UCSD-AML1 (cell line): Measurements from ENCODE around the gene FAM114A2.
"Not testable (repeated sequence)": the region's sequence is repeated elsewhere in the genome, so short reads cannot be mapped to it uniquely, and the experiment has no call there.

Experiments
- DNase-seq: peaks from one replicate; lab custom pipeline; 2025; ENCODE audit not compliant: unreplicated experiment; lab: John Stamatoyannopoulos, UW

The FAM114A2 gene

GRCh38 chr5:154049636-154050035 is 10.9 kb upstream of the FAM114A2 start:
- DNase-seq = no peak

GRCh38 chr5:154047324-154047723 is 8.6 kb upstream of the FAM114A2 start:
- no peak for DNase-seq

DNA sequence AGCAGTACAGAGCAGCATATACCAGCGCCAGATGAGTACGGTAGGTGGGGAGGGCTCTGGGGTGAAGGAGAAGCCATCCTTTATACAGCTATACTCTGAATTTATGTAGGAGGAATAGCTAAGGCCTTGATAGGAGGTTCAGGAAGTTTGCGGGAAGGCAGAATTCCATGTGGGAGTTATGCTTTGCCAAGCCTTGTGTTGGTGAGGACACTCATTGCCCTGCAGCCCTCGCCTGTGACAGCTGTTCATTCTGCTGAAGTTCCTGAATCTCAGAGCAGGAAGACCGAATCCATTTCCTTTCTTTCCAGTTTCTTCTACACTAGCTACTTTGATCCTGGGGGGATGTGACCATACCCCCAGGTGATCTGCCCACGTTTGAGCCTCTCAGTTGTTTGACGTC is 7.8 kb upstream of the FAM114A2 start:
- DNase-seq = no peak

DNA sequence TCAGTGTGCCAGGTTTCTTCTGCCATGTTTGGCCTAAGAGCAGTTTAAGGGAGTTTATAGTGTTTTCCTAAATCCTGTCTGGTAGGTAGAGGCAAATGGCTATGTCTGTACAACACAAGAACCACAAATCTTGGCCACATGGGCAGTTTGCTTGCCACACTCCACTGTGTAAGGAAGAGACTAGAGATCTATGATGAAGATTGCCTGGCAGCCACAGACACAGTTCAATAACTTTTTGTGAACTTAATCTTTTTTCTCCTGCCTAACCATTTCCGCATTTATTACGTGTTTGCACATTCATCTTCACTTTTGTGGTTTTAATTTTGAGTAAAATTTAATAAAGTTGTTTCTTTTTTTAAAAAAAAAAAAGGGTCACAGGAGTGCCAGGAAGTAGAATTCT is 5.9 kb upstream of the FAM114A2 start:
- no peak for DNase-seq

DNA sequence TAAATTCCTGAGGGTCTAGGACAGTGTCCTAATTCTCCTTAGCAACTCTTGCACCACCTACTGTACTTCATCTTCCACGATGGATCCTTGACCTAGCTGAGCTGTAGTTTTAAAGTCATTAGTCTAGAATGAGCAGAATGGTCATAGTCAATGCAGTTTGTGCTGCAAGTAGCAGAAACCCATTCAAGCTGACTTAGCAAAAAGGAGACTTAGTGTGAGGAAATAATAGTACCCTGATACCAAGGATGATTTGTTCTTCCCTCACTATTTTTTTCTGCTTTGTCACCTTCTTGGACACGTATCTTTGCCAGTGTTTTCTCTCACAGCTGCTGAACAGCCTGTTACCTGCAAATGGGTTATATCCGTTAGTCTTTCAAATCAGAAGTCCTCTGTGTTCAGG is 5.4 kb upstream of the FAM114A2 start:
- DNase-seq = no peak

DNA sequence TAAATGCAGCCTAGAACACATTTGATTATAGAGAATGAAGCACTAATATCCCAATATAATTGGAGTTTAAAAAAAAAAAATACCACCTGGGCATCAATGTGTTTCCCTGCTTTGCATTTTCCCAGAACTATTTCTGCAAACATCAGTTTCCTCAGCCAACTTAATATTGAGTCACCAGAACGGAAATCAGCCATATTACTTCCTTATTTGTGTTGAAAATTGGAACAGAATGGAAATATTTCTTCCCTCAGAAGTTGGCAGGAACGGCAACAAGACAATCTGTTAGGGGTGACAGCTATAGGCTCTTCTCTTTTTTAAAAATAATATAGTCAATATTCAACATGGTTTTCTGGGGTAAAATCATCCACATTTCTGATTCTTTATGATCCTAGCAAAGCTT is 4.1 kb upstream of the FAM114A2 start:
- no peak for DNase-seq

DNA sequence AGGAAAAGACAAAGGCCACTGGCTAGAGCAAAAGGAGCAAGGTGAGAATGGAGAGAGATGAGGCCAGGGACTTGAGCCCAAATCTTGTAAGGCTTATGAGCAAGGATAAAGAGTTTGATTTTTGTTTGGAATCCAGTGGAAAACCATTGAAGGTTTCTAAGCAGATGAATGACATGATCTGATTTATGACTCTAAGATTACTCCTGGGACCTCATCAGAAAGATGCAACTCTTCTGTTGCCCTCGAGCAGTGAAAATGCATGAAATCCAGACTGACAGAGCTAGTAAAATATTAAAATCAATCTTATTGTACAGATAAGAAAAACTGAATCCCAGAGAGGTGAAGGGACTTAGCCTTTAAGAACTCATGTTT is 734 bp upstream of the FAM114A2 start:
- DNase-seq = no peak

- peak; percentile 66 for DNase-seq
Measured at GRCh38 chr5:154038261-154038706, 426 bp downstream of the FAM114A2 start.

- no peak for DNase-seq
Measured at GRCh38 chr5:154034944-154035343, 3.8 kb downstream of the FAM114A2 start.

GRCh38 chr5:154031937-154032489 is 6.7 kb downstream of the FAM114A2 start:
- no peak for DNase-seq

- no peak for DNase-seq
Measured at GRCh38 chr5:154025951-154026350, 12.8 kb downstream of the FAM114A2 start.

- DNase-seq = not testable (repeated sequence)
Measured at GRCh38 chr5:154018919-154019318, 19.8 kb downstream of the FAM114A2 start.

- DNase-seq = no peak
Measured at GRCh38 chr5:154015071-154015693, 23.5 kb downstream of the FAM114A2 start.

DNA sequence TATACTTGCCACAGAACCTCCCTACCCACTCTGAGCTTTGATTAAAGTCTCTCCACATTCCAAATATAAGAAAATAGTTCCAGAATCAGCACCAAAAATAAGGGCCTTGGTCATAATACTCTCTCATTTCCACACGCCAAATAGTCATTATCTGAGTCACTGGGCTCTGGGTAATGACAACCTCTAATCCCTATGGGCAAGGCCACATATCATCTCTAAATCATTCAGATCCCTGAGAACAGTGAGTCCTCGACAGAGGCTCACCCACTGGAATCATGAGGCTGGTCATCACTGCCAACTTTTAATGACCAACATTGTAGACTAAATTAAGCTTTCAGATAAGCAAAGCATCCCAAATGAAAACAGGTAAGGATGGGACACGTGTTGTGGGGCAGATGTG is 28.1 kb downstream of the FAM114A2 start:
- DNase-seq = no peak

DNA sequence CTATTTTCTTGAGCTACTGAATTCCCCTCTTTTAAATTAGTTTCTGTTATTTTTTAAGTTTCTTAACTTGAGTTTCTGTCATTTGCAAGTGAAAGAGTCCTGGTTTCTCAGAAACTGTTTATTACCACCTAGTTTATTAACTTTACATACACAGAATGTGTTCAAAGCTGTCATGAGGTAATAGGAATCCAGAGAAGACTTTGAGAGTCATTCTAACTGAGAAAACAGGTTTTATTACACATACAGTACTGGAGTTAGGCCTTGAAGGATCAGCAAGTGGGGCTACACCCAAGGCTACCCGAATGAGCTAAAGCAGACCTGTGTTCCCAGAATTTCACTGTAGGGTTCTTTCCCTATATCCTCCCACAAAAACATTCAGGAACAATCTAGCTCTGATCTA is 33.1 kb downstream of the FAM114A2 start:
- no peak for DNase-seq

- DNase-seq = no peak
Measured at GRCh38 chr5:154002511-154003020, 36.1 kb downstream of the FAM114A2 start.

DNA sequence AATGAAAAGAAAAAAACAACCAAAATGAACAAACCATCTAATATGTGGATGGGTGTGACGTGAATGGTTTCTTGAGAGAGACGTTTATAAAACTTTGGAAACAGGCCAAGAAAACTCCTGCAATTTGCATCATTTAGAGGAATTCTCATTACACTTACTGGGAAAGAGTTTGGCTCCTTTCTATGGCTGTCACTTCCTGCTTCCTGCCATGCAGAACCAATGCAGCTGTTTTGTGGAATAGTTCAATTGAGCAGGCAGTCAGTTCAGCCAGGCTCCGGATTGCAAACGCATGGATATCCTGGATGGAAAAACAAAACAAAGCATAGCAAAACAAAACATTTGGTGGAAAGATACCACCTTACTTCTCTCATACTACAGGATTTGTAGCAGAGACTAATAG is 36.6 kb downstream of the FAM114A2 start:
- DNase-seq = no peak

- DNase-seq = no peak
Measured at GRCh38 chr5:154000703-154001102, 38.0 kb downstream of the FAM114A2 start.

GRCh38 chr5:153999995-154000394 is 38.7 kb downstream of the FAM114A2 start:
- no peak for DNase-seq

- no peak for DNase-seq
Measured at GRCh38 chr5:153998768-153999167, 39.9 kb downstream of the FAM114A2 start.

DNA sequence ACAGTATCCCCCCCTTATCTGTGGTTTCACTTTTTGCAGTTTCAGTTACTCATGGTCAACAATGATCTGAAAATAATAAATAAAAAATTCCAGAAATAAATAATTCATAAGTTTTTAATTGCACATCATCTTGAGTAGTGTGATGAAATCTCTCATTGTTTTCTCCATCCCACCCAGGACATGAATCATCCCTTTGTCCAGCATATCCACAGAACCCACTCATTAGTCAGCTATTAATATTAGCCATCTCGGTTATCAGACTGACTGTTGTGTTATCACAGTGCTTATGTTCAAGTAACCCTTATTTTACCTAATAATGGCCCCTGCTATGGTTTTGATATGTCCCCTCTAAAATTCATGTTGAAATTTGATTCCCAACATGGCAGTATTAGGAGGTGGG is 40.7 kb downstream of the FAM114A2 start:
- no peak for DNase-seq

DNA sequence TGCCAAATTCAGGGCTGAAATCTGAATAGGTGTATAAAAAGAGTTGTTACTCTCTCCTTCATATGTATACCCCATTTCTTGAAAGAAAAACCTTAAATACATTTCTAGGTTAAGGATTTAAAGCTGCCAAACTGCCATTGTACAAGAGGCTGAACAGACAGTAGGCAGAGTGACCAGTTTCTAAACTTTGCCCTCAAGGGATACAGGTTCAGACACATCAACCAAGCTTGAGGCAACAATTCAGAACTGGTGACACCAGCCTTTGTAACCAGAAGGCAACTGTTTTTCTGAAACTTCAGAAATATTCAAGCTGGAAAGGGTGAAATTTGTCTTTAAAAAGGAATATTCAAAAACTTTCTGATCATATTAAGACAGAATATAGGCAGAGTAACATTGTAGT is 47.5 kb downstream of the FAM114A2 start:
- DNase-seq = no peak

DNA sequence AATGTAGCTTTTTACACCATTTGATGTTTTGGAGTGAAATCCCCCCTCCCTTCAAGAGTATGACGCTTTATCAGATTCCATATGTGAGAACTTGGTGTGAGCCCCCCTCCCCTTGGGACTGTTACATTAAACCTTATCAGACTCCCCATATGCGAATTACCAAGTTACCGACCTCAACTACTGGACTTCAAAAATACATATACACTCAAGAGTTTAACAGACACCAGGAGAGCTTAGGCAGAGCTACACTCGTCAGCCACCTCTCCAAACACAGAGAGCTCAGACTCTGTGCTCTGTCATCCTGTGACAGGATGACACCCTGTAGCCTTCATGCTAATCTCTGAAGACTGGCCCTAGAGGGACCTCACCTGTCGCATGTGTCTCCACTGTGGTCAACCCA is 50.2 kb downstream of the FAM114A2 start:
- DNase-seq = no peak
